ENCODE data around the gene RBP2.
A peak's percentile ranks its signal among the peaks of the same experiment; 100 is the strongest.

Gene RBP2

GRCh38 chr3:139476348-139476747 lies at the start of gene RBP2:
Gene RBP2, minus strand, starts transcription at chr3:139476516. Its CDS starts 57 bp downstream, at chr3:139476459.
- no peak for DNase-seq

DNA sequence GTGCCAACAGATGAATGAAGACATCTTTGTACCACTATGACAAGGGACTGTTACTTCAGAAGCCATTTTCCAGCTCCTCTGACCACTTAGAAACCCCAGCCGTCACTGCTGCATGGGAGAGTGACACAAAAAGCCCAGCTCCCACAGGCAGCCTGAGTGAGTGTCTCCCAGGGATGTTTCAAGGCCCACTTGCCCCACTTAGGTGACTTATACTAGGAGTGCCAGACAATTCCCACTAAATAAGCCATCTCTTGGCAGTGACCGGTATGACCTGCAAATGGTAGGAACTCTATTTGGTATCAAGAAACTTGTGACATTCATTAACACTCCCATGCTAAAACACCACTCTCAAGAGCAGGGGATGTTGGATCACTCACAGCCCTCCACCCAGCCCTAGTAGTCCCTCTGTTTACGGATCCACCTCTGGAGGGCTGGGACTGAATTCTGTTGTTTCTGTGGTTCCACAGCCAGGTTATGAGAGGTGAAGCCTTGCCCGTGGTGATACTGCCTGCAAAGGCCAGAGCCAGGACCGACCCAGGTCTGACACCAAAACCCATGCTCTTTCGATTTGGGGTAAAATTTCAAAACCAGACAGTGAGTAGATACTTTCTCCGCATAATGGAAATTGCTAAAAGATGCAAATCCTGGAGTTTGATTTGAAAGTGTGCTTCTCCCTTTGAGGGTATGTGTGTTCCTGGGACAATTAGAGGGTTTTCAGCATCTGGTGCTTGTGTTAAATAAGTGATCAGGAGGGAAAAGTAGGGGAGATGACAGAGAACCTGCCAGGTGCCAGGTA lies 48.7 kb upstream of the RBP2 start:
- DNase-seq = no peak

DNA sequence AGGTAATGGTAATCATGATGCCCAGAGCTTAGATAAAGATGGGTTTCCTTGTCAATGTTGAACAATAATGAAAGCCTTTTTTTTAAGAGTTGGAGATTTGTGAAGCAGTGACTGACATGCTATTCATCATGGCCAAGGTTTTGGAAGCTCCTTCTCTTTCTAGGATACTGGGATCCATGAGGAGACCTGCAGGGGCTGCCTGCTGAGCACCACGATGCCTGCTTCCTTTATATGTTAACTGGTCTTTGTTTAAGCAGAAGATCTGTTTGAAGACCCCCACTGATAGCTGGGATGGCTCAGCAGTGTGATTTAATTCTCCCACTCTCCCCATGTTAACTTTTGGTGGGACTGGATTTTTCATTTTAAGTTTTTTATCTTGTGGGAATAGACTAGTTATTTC lies 47.4 kb upstream of the RBP2 start:
- no peak for DNase-seq

DNA sequence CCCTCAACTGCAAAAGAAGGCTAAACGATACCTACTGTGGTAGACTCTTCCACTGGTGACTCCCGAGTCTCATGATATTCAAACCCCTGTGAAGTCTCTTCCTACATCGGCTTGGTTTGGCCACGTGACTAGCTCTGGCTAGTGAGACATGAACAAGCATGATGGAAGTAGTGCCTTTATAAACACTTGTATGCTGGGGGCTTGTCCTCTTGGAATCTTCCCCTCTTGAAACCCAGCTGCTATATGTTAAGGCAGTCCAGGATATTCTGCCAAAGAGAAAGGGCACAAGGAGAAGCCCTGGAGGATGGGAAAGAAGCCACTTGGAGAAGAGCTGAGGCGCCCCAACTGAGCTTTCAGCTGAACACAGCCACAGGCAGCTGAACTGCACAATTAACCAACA lies 46.9 kb upstream of the RBP2 start:
- DNase-seq = no peak

GRCh38 chr3:139522421-139522820 lies 46.1 kb upstream of the RBP2 start:
- no peak for DNase-seq

GRCh38 chr3:139521816-139522215 lies 45.5 kb upstream of the RBP2 start:
- no peak for DNase-seq

DNA sequence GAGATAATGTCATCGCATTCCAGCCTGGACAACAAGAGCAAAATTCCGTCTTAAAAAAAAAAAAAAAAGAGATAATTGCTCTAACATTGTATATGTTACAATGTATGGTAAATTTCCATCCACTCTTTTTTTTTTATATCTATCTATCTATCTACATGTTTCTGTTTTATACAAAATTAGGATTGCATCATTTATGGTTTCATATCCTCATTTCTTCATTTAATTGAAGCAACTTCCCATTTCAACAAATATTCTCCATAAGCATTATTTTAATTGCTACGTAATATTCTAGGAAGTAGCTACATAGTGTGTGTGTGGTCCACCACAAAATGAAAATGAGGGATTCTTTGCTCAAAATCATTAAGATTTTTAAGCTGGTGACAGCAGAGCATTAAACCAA lies 44.8 kb upstream of the RBP2 start:
- no peak for DNase-seq

DNA sequence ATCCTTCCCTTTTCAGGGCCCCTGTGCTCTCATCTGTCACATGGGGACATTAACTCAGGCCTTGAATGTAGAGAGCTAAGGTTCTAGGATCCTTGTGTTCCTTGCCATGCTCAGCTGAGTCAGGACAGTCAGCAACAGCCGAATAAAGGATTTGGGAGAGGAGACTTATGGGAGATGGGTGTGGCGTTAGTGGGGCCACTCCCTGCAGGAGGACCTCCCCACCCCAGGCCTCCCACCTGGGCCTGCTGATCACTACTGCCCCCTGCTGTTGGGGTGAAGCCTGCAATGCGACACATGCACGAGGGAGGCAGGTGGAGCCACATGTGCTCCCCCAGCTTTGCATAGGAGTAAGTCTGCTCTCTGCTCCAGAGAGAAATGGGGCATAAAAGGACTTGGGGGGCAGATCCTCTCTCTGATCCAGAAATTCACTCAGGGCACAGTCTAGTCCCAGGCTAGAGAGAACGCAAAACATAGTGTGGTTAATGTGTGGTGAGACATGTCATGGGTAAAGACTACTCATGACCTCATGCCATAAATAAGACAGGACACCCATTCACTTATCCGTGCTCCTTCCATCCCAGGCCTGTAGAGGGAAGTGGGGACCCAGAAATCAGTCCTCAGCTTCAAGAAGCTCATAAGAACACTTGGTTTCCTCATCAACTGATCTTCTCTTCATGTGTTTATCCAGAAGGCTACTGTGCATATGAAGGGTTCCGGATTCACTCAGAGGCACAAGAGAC lies 43.9 kb upstream of the RBP2 start:
- DNase-seq = no peak

- DNase-seq = no peak
Measured at GRCh38 chr3:139518926-139519842, 42.9 kb upstream of the RBP2 start.

GRCh38 chr3:139518306-139518705 lies 42.0 kb upstream of the RBP2 start:
- DNase-seq = no peak

- DNase-seq = no peak
Measured at GRCh38 chr3:139517321-139518065, 41.2 kb upstream of the RBP2 start.

DNA sequence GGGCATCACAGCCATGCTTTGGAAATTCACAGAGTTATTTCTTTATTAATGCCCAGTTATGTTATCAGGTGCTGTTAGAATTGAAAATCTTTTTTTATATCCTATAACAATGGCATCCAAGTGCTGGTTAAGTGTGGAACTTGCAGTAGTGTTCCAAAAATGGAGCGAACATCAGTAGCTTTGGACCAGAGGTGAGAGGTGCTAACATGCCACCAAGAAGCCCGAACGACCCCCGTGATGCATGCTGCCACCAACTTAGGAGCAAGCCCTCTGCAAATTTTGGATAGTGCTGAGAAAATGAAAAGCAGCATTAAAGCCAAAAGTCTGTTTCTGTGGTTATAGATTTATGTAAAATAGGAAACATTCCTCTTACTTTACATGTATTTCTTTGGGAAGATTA lies 38.4 kb upstream of the RBP2 start:
- no peak for DNase-seq

DNA sequence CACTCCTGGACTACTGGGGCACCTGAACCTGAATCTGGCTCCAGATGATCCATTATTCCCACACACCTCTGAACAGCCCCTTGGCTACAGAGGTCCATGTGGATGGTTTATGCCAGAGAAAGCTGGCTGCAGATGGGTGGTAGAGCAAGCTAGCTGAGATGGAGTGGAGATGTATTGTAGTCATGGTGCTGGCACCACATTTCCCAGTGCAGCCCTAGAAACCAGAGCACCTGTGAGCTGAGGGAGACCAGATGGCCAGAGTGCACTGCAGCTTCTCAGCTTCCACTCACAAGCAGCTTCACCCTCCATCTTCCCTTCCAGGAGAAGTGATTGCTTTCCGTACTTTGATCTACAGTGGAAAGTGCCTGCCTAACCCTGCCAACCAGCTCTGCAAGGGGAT lies 33.3 kb upstream of the RBP2 start:
- no peak for DNase-seq

- DNase-seq = no peak
Measured at GRCh38 chr3:139506766-139507165, 30.4 kb upstream of the RBP2 start.

DNA sequence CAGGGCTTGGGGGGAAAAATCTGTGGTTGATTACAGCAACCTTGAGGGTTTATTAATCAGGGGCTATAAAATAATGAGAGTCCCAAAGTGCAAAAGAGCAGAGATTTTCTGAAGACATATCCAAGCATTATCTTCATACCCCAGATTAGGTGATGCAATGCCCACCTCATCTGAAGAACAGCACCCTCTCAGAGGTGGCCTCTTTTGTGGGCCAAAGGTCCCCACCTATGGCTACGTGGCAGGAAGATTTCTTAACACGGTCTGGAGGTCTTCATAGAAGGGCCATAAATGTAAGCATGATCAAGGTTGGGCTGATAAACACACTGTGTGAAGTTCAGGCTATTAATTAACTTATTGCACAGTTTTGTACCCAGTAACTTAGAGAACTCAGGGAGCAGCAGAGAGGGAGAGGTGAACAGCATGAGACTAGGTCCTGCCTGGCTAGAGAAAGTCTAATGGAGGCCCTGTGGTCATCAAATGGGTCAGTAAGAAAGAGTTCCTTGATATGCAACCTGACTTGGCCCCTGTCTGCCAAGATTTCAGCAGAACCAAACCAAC lies 29.6 kb upstream of the RBP2 start:
- DNase-seq = no peak

- no peak for DNase-seq
Measured at GRCh38 chr3:139499536-139499935, 23.2 kb upstream of the RBP2 start.

DNA sequence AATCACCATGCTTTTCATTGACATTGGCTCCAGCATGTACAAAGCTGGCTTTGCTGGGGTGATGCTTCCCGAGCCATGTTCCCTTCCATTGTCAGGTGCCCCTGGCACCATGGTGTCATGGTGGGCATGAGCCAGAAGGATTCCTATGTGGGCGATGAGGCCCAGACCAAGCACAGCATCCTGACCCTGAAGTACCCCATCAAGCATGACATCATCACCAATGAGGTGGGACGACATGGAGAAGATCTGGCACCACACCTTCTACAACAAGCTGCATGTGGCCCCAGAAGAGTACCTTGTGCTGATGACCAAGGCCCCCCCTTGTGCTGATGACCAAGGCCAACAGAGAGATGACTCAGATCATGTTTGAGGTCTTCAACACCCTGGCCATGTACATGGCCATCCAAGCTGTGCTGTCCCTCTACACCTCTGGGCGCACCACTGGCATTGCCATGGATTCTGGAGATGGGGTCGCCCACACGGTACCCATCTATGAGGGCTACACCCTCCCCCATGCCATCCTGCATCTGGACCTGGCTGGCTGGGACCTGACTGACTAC lies 17.6 kb upstream of the RBP2 start:
- no peak for DNase-seq

GRCh38 chr3:139491966-139492365 lies 15.7 kb upstream of the RBP2 start:
- peak; percentile 57 for DNase-seq

DNA sequence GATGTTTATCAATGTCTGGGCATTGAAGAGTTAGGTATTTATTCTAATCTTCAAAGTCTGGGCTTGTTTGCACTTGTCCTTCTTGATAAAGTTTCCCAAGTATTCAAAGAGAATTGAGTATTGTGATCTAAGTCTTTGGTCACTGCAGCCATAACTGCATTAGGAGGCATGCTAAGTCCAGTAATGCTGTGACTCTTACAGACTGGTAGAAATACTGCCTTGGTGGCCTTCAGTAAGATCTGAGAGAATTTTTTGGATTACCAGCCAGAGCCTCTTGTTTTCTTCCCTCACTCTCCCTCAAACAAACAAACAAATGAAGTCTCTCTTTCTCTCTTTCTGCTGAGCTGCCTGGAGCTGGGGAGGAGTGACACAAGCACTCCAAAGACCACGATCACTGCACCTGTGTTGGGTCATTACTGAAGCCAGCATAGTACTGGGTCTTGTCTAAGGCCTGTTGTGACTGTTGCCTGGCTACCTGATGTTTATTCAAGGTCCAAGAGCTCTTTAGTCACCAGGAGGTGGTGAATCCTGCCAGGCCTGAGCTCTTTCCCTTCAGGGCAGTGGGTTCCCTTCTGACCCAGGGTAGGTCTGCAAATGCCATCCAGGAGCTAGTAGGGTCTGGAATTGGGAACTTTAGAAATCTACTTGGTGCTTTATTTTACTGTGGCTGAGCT lies 14.8 kb upstream of the RBP2 start:
- DNase-seq = peak; percentile 92

DNA sequence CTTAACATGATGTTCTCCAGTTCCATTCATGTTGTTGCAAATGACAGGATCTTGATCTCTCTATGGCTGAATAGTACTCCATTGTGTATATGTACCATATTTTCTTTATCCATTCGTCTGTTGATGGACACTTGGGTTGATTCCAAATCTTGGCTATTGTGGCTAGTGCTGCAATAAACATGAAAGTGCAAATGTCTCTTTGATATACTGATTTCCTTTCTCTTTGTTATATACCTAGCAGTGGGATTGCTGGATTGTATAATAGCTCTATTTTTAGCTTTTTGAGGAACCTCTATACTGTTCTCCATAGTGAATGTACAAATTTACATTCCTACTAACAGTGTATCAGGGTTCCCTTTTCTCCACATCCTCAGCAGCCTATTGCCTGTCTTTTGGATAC lies 5.9 kb upstream of the RBP2 start:
- no peak for DNase-seq

DNA sequence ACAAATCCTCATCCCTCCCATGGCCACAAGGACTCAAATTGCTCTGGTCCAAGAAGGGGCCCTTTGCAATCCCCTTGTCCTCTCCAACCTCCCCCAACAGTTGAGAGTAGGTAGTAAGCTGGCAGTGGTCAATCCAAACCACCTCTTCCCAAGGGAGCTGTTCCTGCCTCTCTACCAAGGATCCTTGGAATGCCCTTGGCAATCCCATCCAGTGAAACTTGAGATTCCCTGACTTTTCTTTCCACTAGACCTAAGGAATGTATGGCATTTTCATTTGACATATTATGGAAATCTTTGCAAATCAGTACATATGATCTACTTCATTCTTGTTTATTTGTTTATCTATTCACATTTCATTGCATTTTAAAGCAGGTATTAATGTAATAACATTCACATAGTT lies 4.8 kb upstream of the RBP2 start:
- no peak for DNase-seq

All from DMS79 treated with DMSO at 0.1 percent for 48 hours (cell line).